HCT116 (cell line): ENCODE results near the gene ZC3H12D.

Experiments
- CBX3 ChIP-seq: IDR thresholded peaks from 2 replicates; pipeline ENCODE4 v1.6.1; 2012; ENCODE audit warnings: low read depth
- EZH2 ChIP-seq: fragments of 200-600 bp; sonication (generic); IDR thresholded peaks from 2 replicates; pipeline ENCODE4 v1.6.1; 2017; ENCODE audit warnings: antibody characterized with exemption, mixed run types
- EZH2phosphoT487 ChIP-seq: fragments of 200-600 bp; IDR thresholded peaks from 2 replicates; pipeline ENCODE4 v1.6.1; 2018; ENCODE audit warnings: antibody characterized with exemption, borderline replicate concordance
- POLR2AphosphoS5 ChIP-seq: IDR thresholded peaks from 2 replicates; pipeline ENCODE4 v1.6.1; 2011; ENCODE audit warnings: mild to moderate bottlenecking, low read depth, low read length, moderate library complexity
- SIN3A ChIP-seq: IDR thresholded peaks from 2 replicates; pipeline ENCODE4 v1.6.1; 2012; ENCODE audit warnings: low read depth
- SP1 ChIP-seq: IDR thresholded peaks from 2 replicates; pipeline ENCODE4 v1.6.1; 2012; ENCODE audit warnings: low read depth
- ZNF274 ChIP-seq: fragments of 200-500 bp; sonication (Bioruptor generic); IDR thresholded peaks from 2 replicates; pipeline ENCODE4 v1.6.1; 2014; ENCODE audit warnings: mild to moderate bottlenecking, low read depth, low read length, inconsistent platforms
- TF ChIP-seq, protein P1 (sequence below), 3 experiments: fragments of 200-600 bp in 1 of 3; sonication (generic) in 1 of 3; IDR thresholded peaks in 2 of 3; conservative IDR thresholded peaks in 1 of 3; 2 replicates each; pipeline ENCODE4 v1.5.1; 2012 to 2017; ENCODE audit warnings: low read depth in 2 of 3, low read length in 2 of 3, antibody characterized with exemption in 1 of 3, borderline replicate concordance in 1 of 3, control low read depth in 1 of 3, mild to moderate bottlenecking in 1 of 3, mixed read lengths in 1 of 3, mixed run types in 1 of 3, moderate library complexity in 1 of 3; ENCODE audit not compliant: insufficient read depth in 1 of 3
- TF ChIP-seq, protein P2 (sequence below): IDR thresholded peaks from 2 replicates; pipeline ENCODE4 v1.6.1; 2012; ENCODE audit warnings: low read depth
- TF ChIP-seq, protein P3 (sequence below): IDR thresholded peaks from 2 replicates; pipeline ENCODE4 v1.6.1; 2012

DNA sequence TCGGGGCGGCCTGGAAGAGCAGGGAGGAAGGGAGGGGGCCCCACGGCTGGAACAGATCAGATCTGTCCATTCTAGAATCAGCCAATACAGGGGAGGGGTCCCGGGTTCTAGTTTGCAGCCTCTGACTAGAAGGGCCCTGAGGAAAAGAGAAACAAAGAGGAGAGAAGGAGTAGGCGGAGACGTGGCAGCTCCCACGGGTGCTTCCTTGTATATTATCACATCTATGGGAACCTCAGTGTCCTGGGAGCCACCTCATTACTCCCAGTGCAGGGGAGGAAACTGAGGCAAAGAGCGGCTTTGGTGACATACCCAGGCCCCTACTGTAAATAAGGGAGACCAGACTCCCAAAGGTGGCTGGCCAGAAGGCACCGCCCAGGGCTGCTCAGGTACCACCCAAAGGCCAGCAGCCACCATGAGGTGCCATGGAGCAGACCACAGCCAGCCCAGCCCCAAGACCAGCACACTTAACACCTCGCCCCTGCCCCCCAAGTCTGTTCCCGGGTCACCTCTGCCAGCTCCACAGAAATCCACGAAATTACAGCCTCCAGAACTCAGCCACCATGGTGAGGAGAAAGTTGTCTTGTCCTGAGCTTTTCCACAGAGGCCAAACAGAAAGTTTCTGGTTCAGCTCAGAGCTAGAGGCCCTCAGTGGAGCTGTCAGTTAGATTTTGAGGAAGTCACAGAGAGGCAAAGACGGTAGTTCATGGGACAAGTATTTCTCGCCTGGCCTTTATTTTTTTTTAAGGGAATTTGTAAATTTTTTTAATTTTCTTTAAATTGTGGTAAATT, 2.1 kb downstream of the ZC3H12D start:
- no peak for TF ChIP-seq CBX3
- TF ChIP-seq, protein P1, sequence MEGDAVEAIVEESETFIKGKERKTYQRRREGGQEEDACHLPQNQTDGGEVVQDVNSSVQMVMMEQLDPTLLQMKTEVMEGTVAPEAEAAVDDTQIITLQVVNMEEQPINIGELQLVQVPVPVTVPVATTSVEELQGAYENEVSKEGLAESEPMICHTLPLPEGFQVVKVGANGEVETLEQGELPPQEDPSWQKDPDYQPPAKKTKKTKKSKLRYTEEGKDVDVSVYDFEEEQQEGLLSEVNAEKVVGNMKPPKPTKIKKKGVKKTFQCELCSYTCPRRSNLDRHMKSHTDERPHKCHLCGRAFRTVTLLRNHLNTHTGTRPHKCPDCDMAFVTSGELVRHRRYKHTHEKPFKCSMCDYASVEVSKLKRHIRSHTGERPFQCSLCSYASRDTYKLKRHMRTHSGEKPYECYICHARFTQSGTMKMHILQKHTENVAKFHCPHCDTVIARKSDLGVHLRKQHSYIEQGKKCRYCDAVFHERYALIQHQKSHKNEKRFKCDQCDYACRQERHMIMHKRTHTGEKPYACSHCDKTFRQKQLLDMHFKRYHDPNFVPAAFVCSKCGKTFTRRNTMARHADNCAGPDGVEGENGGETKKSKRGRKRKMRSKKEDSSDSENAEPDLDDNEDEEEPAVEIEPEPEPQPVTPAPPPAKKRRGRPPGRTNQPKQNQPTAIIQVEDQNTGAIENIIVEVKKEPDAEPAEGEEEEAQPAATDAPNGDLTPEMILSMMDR (IDR thresholded peaks at IDR 0.05 in 2 of 3, conservative IDR thresholded peaks at IDR 0.05 in 1 of 3; ENCODE audit: borderline replicate concordance in 1 of 3, insufficient read depth in 1 of 3, low read depth in 2 of 3, low read length in 2 of 3): no peak
- no peak for TF ChIP-seq POLR2AphosphoS5
- TF ChIP-seq EZH2: no peak
- TF ChIP-seq, protein P2, sequence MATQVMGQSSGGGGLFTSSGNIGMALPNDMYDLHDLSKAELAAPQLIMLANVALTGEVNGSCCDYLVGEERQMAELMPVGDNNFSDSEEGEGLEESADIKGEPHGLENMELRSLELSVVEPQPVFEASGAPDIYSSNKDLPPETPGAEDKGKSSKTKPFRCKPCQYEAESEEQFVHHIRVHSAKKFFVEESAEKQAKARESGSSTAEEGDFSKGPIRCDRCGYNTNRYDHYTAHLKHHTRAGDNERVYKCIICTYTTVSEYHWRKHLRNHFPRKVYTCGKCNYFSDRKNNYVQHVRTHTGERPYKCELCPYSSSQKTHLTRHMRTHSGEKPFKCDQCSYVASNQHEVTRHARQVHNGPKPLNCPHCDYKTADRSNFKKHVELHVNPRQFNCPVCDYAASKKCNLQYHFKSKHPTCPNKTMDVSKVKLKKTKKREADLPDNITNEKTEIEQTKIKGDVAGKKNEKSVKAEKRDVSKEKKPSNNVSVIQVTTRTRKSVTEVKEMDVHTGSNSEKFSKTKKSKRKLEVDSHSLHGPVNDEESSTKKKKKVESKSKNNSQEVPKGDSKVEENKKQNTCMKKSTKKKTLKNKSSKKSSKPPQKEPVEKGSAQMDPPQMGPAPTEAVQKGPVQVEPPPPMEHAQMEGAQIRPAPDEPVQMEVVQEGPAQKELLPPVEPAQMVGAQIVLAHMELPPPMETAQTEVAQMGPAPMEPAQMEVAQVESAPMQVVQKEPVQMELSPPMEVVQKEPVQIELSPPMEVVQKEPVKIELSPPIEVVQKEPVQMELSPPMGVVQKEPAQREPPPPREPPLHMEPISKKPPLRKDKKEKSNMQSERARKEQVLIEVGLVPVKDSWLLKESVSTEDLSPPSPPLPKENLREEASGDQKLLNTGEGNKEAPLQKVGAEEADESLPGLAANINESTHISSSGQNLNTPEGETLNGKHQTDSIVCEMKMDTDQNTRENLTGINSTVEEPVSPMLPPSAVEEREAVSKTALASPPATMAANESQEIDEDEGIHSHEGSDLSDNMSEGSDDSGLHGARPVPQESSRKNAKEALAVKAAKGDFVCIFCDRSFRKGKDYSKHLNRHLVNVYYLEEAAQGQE: no peak
- TF ChIP-seq, protein P3, sequence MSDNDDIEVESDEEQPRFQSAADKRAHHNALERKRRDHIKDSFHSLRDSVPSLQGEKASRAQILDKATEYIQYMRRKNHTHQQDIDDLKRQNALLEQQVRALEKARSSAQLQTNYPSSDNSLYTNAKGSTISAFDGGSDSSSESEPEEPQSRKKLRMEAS: no peak
- TF ChIP-seq EZH2phosphoT487: no peak
- TF ChIP-seq ZNF274: no peak
- TF ChIP-seq SIN3A: no peak
- TF ChIP-seq SP1: no peak
